Medulla oblongata (tissue), 1 donor: Measurements from ENCODE around the gene PPP1R18.

Experiments
- DNase-seq: peaks from one replicate; pipeline ENCODE4 v3.0.0-alpha.2; 2015; ENCODE audit errors: extremely low spot score

PPP1R18 gene

DNA sequence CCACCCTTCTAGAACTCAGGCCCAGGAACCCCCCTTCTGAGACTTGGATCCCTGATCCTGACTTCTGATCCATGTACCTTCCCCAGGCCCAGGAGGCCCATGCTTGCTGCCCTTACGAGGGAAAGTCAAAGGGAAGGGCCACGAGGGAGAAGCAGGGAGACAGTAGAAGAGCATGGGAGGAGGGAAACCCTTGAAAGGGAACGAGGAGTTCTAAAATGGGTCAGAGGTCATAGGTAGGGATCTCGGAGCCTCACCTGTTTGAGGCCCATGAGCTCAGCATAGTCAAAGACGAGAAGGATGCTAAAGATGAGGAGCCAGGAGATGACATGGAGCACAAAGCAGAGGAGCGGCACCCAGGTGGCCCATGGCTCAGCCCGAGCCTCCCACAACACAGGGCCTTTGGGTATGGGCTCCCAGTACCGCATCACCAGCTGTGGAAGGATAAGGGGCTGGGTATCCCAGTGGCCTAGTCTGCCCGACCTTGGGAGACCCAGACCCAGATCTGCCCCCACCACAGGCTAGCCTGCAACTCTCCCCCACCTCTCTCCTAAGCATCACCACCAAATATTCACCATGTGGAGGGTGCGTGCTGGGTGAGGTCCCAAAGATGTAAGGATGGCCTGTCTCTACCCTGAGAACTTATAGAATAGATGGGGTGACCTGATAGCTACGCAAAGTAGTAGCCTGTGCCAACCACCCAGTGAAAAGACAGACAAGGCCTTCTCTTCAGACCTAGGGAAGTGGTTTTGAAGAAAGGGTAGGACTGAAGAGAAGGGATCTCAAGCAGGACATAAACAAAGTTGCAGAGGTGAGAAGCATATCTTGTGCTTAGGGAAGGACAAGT lies 2.8 kb upstream of the PPP1R18 start:
- DNase-seq: no peak

DNA sequence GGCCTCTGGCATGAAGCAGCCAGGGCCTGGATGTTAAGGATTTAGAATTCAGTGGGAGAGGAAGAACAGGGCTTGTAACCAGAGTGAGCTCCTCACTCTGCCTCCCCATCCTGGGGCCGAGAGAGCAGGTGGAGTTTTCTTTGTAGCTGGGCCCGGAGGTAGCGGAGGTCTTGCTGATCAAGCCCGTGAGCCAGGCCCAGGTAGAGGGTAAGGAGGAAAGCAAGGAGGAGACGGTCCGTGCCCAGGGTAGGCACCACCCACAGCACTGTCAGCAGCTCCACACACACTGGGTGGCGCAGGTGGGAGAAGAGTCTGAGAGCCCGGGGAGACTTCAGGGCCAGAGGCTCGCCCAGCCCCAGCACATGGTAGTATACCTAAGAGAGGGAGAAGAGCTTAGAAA lies 2.1 kb upstream of the PPP1R18 start:
- DNase-seq: no peak

DNA sequence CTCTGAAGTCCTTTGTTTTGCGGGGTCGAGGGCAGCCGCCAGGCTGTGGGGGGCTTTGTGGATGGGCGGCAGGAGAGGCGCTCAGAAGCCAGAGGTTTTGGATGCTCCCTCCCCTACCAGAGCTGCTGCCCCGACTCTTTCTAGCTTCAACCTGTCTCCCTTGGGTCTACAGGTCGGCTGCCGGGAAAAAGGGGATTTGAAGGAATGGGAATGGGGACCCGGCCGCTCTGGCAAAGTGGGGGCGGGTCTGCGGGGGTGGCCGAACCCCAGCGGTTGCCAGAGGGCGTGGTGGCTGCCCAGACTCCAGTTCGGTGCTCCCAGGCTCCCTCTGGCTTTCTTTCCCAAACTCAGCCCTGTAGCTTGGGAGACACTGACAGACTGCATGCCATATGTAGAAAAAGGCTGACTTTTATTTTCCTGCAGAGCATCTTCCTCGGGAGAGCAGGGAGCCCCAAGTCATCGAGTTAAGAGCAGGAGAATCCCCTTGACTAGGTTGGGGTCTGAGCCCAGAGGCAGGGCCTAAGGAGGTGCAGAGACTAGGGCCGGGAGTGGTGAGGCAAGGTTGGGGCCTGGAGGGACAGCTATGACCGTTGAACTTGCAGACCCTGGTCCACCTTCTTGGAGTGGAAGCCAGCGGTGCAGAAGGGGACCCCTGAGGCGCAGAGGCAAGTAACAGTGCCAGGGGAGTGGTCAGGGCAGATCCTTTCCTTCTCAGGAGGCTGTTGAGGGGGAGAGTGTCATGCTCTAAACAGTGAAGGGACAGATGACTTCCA lies 1.4 kb upstream of the PPP1R18 start:
- peak; percentile 22 for DNase-seq

DNA sequence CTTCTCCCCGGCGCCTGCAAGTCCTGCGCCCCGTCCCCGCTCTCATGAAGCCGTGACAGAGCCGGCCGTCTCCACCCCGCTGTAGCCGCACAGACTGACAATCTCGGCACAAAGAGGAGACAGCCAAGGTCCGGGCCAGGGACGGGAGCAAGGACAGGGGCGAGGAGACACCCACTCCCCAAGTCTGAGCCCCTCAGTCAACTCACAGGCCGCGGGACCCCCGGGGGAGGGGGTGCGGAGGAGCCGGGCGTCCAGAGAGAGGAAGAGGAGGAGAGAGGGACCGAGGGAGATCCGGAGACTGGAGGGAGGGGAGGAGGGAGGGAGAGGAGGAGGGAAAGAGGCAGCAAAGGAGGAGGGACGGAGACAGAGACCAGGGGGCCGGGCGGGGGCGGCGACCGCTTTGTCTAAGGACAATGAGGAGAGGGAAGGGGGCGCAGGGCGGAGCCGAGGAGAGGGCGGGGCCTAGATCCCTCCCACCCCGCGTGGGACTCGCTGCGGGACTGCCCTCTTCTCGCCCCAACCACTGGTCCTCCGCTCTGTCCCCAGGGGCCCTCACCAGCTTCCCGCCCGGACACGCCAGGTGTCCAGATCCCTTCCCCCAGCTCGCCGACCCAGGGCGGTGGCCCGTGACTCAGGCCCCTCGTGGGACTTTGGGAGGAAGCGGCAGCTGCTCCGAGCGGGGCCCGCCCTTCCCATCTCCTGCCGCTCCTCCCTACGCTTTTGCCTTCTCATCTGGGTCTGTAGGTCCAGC lies 638 bp upstream of the PPP1R18 start:
- DNase-seq: peak; percentile 72

DNA sequence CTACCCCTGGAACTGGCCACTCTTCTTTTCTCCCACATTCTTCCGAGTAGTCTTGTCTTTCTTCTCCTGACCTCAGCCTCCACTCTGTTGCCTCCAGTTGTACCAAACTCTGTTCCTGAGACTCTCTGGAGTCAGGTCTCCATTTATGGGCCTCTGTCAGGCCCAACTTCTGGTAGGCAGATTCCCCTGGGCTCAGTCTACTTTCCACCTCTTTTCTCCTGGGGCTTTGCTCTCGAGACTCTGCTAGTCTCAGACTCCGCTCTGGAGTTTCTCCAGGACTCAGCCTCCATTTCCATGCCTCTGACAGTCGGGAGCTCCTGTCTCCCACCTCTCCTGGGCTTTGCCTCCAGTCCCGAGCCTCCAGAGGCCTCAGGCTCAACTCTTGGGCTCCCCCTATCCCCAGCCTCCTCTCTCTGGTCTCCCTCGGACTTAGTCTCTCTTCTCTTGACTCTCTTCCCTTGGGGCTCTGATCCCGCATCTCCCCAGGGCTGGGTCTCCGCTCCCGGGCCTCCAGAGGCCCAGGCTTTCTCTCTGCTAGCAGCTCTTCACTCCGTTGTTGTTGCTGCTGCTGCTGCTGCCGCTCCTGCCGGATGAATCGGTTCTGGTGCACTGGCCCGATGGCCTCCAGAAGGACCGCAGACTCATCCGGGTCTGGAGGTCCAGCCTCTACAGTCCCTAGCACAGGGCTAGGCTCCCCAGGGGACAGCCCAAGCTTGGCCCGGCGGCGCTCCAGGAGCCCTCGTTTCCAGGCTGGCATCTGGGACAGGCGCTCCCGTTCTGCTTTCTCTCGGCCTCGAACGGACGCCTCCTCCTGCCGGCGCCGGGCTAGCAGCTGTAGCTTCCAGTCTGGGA lies 1.1 kb downstream of the PPP1R18 start:
- no peak for DNase-seq

DNA sequence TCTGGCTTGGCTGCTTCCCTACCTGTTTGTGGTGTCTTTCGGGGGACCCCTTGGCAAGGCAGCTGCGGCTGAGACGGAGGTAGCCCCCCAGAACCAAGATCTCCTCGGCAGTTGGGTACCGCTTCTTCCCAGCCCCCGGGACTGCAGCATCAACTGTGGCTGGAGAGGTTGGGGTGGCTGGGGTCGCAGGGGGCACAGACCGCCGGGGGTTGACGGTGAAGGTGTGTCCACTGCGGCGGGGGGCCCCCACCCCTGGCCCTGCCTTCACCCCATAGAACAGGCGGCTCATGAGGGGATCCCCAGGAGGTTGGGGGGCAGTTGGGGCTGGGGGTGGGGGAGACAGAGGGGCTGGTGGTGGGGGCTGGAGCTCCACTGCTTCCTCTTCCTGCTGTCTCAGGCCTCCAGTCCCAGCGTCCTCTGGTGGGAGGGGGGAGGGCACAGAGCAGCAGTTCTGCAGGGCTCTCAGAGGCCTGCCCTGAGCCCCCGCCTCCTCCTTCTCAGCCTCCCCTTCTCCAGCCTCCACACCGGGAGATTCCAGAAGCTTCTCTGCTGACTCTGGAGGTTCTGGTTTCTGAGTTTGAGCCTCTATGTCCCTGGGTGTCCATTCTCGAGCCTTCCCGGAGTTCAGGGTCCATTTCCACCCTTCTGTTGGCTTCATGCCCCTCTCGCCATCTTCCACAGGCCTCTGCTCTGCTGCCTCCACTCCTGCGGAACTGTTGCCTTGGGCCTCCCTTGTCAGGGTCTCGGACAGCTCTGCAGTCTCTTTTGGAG lies 1.9 kb downstream of the PPP1R18 start:
- DNase-seq: peak; percentile 50

DNA sequence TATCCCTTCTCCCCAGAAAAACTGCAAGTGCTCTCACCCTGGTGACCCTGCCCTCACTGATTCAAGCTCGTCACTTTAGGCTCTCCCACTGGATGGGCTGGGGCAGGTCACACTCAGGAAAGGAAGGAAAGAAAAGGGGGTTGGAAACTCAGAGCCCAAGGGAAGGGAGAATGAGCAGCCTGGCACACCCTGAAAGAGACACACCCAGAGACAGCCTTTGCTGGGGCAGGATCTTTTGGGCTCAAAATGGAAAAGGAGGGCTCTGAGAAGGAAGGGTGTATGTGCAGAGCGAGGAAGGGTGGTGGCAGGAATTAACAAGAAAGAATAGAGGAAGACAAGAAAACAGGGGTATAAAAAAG lies 2.5 kb downstream of the PPP1R18 start:
- DNase-seq: no peak

DNA sequence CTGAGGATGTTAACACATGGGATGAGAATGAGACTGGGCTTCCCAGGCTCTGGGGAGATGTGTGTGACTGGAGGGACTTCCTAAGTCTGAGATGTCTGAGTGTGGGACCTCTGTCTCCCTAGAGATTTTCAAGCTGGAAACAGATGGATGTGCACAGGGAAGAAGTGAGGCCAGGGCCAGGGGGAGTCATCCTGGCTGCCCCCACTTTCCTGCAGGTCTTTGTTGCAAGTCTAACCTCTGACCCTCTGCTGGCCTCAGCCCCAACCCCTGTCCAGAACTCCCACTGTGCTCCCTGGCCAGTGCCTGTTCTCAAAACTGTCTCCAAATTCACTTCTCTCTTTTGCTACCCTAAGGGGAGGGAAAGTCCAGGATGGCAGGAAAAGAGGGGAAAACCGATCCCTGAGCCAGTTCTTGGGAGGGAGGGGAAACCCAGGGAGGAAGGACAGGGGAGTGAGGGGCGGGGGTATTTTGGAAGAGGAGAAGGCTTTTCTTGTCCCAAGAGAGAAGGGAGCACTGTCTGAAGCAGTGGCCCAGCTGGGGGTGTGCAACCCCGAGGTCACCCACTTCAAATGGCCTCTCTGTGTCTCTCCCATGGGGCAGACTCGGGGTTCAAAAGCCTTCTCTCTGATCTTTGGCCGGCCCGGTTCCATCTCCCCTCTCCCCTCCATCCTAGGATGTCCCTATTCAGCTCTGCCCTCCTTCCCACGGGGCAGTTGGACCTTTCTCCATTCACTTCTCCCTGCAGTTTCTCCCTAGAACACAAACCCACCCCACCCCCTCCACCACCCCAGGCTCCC lies 3.1 kb downstream of the PPP1R18 start:
- DNase-seq: peak; percentile 23

DNA sequence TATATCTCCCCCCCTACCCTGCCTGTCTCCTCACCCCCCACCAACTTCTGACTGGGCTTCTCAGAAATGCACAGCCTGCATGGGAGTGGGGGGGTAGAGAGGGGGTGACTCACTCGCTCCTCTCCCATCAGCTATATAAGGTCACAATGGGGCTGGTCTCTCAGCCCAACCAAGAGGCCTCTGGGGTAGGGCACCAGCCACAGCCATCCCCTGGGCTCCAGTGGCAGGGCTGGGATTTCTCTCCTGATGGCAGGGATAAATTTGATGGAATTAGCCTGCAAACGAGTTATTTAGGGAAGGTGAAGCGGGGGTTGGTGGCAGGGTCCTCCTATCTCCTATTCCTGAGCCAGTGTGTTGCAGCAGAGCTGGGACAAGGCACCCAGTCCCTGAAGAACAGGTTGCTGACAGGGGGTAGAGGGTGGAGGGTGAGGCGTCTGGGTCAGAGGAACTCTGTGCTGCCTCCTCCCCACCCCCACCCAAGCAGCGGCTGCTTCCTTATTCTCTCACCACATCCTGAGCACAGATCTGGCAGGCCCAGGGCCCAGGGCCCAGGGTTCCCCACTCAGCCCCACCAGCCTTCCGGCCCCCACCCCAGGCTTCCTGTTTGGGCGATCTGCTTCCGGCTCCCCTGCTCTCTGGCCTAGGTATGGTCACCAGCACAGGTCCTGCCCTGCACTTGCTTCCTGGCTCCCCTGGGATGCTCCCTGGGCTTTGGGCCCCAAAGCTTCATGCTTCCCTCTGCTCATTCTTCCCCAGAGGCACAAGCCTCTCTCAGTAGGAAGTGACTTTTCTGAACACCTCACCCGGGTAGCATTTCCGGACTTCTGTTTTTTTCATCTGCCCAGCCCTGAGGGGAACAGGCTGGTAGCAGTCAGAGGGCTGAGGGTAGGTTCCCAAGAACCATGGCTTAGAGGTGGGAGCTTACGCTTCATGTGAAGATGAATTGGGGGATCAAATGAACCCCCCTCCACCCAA lies 4.0 kb downstream of the PPP1R18 start:
- DNase-seq: peak; percentile 77

DNA sequence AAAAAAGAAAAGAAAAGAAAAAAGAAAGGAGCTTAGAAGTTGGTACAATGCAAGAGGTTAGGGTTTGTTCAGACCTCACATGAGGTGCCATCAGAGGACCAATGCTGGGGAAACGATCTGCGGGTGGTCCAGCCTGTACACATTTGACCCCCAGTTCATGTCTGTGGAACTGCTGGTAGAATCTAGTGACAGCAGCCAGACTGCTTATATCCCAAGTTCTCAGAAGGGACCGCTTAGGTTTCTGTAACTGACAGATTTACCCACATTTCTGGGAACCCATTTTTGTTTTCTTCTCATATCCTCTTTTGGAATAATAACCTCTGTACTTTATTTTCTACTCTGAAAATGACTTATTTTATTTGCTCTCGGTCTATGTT lies 4.7 kb downstream of the PPP1R18 start:
- no peak for DNase-seq

DNA sequence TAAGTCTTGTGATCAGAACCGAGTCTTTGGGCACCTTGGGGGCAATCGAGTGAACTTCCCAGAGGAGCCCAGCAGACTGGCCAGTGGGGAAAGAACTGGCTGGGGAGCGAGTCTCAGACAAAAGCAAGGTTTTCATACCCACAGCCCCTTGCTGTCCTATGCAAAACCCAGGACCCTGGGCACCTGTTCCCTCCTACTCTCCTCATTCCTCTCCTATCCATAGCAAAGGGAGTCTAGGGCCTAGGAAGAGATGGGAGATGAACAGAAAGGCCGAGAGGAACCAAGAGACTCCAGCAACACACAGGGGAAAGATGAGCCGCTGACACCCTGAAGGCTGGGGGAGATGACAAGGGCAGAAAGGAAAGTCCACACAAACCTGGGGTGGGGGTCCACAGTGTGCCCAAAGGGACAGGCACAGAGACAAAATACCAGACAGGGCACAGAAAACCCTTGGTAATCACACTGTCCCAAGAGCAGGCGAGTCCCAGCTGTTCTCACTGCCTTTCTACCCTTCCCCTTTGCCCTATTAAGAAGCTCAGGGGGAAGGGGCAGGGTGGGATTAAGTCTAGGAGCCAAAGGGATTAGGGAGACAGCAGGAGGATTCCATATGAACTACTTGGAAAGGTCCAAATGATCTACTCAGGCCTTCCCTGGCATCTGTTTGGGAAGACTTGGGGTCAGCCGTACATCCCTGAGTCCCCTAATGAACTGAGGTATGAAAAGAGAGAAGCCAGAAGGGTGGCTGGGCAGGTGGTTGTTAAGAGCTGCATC lies 6.5 kb downstream of the PPP1R18 start:
- DNase-seq: no peak

DNA sequence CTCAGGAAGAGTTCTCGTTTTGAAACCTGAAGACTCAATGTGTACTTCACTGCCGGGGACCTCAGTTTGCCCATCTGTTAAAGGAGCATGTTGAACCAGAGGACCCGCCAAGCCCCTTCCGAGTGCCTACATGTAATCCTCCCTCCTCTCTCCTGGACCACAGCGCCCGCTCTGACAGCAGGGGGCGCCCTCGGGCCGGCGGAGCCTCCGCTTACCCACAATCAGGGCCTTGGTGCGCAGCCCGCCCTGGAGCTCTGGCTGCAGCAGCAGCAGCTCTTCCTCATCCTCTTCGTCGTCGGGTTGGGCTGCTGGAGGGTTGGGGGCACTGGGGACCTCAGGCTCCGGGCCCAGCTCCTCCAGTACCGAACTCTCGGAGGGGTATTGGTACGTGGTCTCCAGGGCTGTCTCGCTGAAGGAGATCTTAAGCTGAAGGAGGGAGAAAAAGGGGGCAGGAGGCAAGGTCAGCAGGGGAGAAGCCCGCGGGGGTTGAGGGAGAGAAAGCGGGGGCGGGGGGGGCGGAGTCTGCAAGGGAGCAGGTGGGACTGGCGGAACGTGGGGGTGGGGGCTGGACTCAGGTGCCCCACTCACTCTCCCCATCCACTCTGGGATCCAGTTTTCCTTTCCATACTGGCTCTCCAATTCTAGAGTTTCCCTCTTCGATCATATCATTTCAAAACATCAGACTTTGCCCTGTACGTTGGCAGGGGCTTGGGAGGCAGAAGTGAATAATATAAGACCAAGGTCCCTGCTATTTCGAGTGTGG lies 7.3 kb downstream of the PPP1R18 start:
- DNase-seq: peak; percentile 86

DNA sequence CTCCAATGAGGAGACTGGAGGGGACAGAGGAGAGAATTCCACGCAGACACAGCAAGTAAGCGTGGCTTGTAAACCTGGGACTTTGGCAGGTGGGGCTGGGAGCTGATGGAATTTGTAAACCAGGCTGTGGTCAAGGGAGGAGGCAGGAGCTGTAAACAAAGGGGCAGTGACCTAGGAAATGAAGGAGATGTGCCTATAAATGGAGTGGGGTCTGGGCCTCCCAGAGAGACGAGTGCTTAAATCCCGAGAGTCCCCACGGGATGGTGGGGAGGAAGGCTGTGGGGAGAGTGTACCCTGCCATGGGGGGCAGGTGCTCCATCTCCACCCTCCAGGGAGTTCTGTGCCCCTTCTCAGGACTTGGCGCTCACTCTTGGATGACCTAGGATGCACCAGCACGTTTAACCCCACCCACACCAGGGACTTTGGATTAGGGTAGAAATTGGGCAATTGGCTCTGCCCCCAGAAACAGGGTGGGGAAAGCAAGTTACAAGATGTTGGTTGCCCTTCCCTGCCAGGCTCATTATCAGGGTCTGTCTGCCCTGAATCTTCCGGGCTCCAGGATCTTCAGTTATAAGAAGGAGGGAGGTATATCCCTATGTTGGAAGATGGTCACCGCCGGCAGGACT lies 9.7 kb downstream of the PPP1R18 start:
- DNase-seq: no peak

DNA sequence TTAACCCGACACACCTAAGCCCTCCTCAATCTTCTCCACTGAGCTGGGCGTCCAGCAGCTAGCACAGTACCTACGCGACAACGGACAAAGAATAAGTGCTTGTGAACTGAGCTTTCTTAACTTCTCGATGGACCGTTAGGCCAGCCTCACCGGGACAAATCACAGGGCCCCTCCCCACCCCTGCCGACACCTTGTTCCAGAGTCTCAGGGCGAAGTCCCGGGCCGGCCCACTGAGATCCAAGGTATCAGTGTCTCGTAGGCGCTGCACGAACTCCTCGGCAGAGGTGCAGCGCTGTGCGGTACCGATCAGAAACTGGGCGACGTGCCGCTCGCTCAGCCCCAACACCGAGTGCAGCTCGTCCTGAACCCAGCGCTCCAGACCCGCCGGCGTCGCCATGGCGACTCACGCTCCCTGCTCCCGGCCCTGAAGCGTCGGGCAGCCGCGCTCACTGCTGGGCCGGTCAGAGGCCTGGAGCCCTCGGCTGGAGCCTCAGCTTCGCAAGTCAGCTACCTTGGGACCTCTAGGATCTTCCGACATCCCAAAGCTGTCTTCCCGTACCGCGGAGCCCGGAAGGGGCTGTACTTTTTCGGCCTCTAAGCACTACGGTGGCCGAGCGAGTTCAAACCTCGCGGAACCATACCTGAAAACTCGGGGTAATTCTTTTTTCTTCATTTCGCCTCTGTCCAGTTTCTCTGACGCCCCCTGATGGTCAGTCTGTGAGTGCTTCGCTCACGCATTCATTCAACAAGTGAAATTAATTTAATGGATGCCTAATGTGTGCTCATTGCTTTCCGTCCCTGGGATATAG lies 13.8 kb downstream of the PPP1R18 start, which contains the start of gene DHX16:
TSS of gene DHX16 (minus strand) at position 562 of the 809 bp plus-strand sequence. CDS start at position 397, 165 bp downstream.
- peak; percentile 96 for DNase-seq

DNA sequence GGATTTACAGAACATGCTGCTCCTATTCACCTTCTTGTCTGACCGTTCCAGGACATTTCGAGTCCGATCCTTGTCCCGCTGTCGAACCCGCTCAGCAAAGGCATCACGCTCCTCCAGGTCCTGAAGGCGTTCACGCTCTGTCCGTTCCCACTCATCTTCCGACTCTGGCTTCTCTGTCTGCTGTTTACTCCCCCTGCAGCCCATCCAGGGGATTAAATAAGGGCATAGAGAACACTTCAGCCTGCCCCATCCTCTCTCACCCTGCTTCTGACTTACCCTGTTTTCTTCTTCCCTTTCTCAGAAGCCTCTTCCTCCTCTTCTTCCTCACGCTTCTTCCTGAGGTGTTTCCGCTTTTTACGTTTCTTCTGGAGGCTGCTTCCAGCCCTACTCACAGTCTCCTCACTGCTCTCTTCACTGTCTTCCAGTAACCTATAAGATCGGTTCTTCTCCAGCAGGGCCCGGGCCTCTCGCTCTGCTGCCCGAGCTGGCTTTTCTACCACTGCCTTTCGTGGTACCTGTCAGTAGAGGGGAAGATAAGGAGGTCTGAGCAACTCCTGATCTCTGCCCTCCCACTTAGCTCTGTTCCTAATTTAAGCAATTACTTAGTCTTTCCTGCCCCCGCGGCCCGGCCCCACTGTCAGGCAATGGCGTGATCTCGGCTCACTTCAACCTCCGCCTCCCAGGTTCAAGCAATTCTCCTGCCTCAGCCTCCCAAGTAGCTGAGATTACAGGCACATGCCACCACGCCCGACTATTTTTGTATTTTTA lies 15.5 kb downstream of the PPP1R18 start:
- DNase-seq: no peak
